SK-N-SH (cell line): ENCODE measurements around the gene UPP1. TPM values are rescaled to one million over a fixed set of nuclear protein-coding genes. Genes with fewer than 3 reads are reported as not detected.
A peak's percentile ranks its signal among the peaks of the same experiment; 100 is the strongest.

Experiments used
- CTCF ChIA-PET: fragments of 300-600, 350-600 bp; formaldehyde crosslinking; extraction: SDS; loops from one replicate; lab custom pipeline; 2021; lab: Yijun Ruan, JAX
- POLR2A ChIA-PET: fragments of 350-600 bp; sonication (Branson Sonifier 250); formaldehyde crosslinking; extraction: SDS; loops from one replicate; lab custom pipeline; 2020; ENCODE audit warnings: antibody characterized with exemption, inconsistent platforms; lab: Yijun Ruan, JAX
- DNase-seq: peaks from one replicate; pipeline ENCODE4 v3.0.0; 2012
- H2AFZ ChIP-seq: fragments of 200-600 bp; sonication (generic); 2 replicates; pipeline ENCODE4 v1.8.1; 2016; ENCODE audit warnings: antibody characterized with exemption, mild to moderate bottlenecking, low read depth
- H3F3A ChIP-seq: fragments of 200-600 bp; sonication (generic); replicated peaks from 2 replicates; pipeline ENCODE3; 2016; ENCODE audit warnings: antibody characterized with exemption, mild to moderate bottlenecking; ENCODE audit not compliant: insufficient read depth
- H3K27ac ChIP-seq, 2 experiments: fragments of 200-500 bp in 1 of 2; fragments of 200-600 bp in 1 of 2; sonication (Bioruptor generic) in 1 of 2; sonication (generic), shearing (Covaris generic) in 1 of 2; 2 replicates each; pipeline versions ENCODE4 v1.5.1 to v1.6.1; 2014 to 2016; ENCODE audit warnings: low read depth in 2 of 2, inconsistent platforms in 1 of 2, low read length in 1 of 2, mild to moderate bottlenecking in 1 of 2, mixed read lengths in 1 of 2
- H3K27me3 ChIP-seq: fragments of 200-600 bp; sonication (generic), shearing (Covaris generic); 2 replicates; pipeline ENCODE4 v1.6.1; 2016; ENCODE audit warnings: mixed run types; ENCODE audit not compliant: insufficient read depth
- H3K36me3 ChIP-seq, 2 experiments: fragments of 200-500 bp in 1 of 2; fragments of 200-600 bp in 1 of 2; sonication (Bioruptor generic) in 1 of 2; sonication (generic) in 1 of 2; replicated peaks in 1 of 2; 2 replicates each; pipeline versions ENCODE3 to v1.5.1; 2014 to 2016; ENCODE audit warnings: low read length in 1 of 2, mild to moderate bottlenecking in 1 of 2; ENCODE audit not compliant: insufficient read depth in 2 of 2, control insufficient read depth in 1 of 2
- H3K4me1 ChIP-seq, 2 experiments: fragments of 200-500 bp in 1 of 2; fragments of 200-600 bp in 1 of 2; sonication (Bioruptor generic) in 1 of 2; sonication (generic), shearing (Covaris generic) in 1 of 2; 2 replicates each; pipeline versions ENCODE4 v1.5.1 to v1.6.1; 2014 to 2016; ENCODE audit warnings: low read depth in 1 of 2, low read length in 1 of 2, mixed run types in 1 of 2; ENCODE audit not compliant: insufficient read depth in 2 of 2, control insufficient read depth in 1 of 2
- H3K4me2 ChIP-seq: fragments of 200-600 bp; sonication (generic), shearing (Covaris generic); 2 replicates; pipeline ENCODE4 v1.6.1; 2017; ENCODE audit warnings: mixed run types
- H3K4me3 ChIP-seq, 2 experiments: fragments of 200-500 bp in 1 of 2; fragments of 200-600 bp in 1 of 2; sonication (Bioruptor generic) in 1 of 2; sonication (generic), shearing (Covaris generic) in 1 of 2; 2 replicates each; pipeline versions ENCODE4 v1.5.1 to v1.8.1; 2014 to 2016; ENCODE audit warnings: low read depth in 2 of 2, inconsistent platforms in 1 of 2, low read length in 1 of 2, mild to moderate bottlenecking in 1 of 2, mixed read lengths in 1 of 2, moderate library complexity in 1 of 2
- H3K79me2 ChIP-seq: fragments of 200-600 bp; sonication (generic); 2 replicates; pipeline ENCODE4 v1.8.1; 2017; ENCODE audit warnings: mild to moderate bottlenecking; ENCODE audit not compliant: insufficient read depth
- H3K9ac ChIP-seq: fragments of 200-600 bp; sonication (generic); 2 replicates; pipeline ENCODE4 v1.6.1; 2017; ENCODE audit warnings: mixed run types
- H3K9me2 ChIP-seq: fragments of 200-600 bp; sonication (generic); 2 replicates; pipeline ENCODE4 v1.6.1; 2017; ENCODE audit warnings: mixed run types
- H3K9me3 ChIP-seq: fragments of 200-600 bp; sonication (generic); 2 replicates; pipeline ENCODE4 v1.6.1; 2017; ENCODE audit warnings: mixed run types, mild to moderate bottlenecking, moderate library complexity
- H4K20me1 ChIP-seq: fragments of 200-600 bp; sonication (generic); 2 replicates; pipeline ENCODE4 v1.6.1; 2017; ENCODE audit warnings: mild to moderate bottlenecking, mixed run types; ENCODE audit not compliant: insufficient read depth
- CHD2 ChIP-seq: fragments of 150-350 bp; IDR thresholded peaks from 2 replicates; pipeline ENCODE4 v1.6.1; 2018; ENCODE audit warnings: low read length; ENCODE audit not compliant: partially characterized antibody
- EP300 ChIP-seq, 2 experiments: IDR thresholded peaks; 2 replicates each; pipeline versions ENCODE4 v1.4.0 to v1.6.1; 2012; ENCODE audit warnings: borderline replicate concordance in 1 of 2, low read depth in 1 of 2, low read length in 1 of 2
- FOSL2 ChIP-seq: IDR thresholded peaks from 2 replicates; pipeline ENCODE4 v1.4.0; 2012; ENCODE audit warnings: low read depth, mild to moderate bottlenecking, moderate library complexity, borderline replicate concordance
- FOXJ3 ChIP-seq: sonication (generic); formaldehyde crosslinking; IDR thresholded peaks from 2 replicates; pipeline ENCODE4 v1.5.1; 2020; ENCODE audit warnings: mild to moderate bottlenecking, missing genetic modification reagents
- GATA2 ChIP-seq: sonication (generic); formaldehyde crosslinking; IDR thresholded peaks from 2 replicates; pipeline ENCODE4 v1.5.0; 2020; ENCODE audit warnings: mild to moderate bottlenecking, missing genetic modification reagents
- JUND ChIP-seq: IDR thresholded peaks from 2 replicates; pipeline ENCODE4 v1.4.0; 2012
- MXI1 ChIP-seq: IDR thresholded peaks from 2 replicates; pipeline ENCODE4 v1.6.1; 2012; ENCODE audit warnings: mild to moderate bottlenecking, low read depth, low read length, improper control_type of control experiment
- NFIC ChIP-seq: IDR thresholded peaks from 2 replicates; pipeline ENCODE4 v1.4.0; 2012; ENCODE audit warnings: borderline replicate concordance
- POLR2AphosphoS5 ChIP-seq: IDR thresholded peaks from 2 replicates; pipeline ENCODE4 v1.6.1; 2012; ENCODE audit warnings: low read depth, low read length
- RCOR1 ChIP-seq: fragments of 150-350 bp; IDR thresholded peaks from 2 replicates; pipeline ENCODE4 v1.6.1; 2017; ENCODE audit warnings: antibody characterized with exemption, low read length
- RFX5 ChIP-seq: IDR thresholded peaks from 2 replicates; pipeline ENCODE4 v1.6.1; 2012; ENCODE audit warnings: mild to moderate bottlenecking, improper control_type of control experiment, low read length
- RXRA ChIP-seq: IDR thresholded peaks from 2 replicates; pipeline ENCODE4 v1.4.0; 2012; ENCODE audit warnings: low read depth, mild to moderate bottlenecking, borderline replicate concordance
- SMC3 ChIP-seq: IDR thresholded peaks from 2 replicates; pipeline ENCODE4 v1.6.1; 2012; ENCODE audit warnings: low read depth, low read length, improper control_type of control experiment
- WGBS: methylation state at CpG from one replicate; pipeline ENCODE4 v1.1.6; 2017; ENCODE audit warnings: low lambda C conversion rate; 5-methylcytosine and 5-hydroxymethylcytosine counted together
- polyA plus RNA-seq, 3 experiments: library from polyadenylated mRNA; depleted of rRNA; stranded (reverse); fragments of >200 nt; gene quantifications; 2 replicates each; pipeline ENCODE4 v1.2.3, GENCODE V29; 2012
- TF ChIP-seq, protein P1 (sequence below): IDR thresholded peaks from 2 replicates; pipeline ENCODE4; 2012
- TF ChIP-seq, protein P2 (sequence below): IDR thresholded peaks from 2 replicates; pipeline ENCODE4 v1.4.0; 2012; ENCODE audit warnings: low read depth, borderline replicate concordance
- TF ChIP-seq, protein P3 (sequence below): fragments of 200-600 bp; sonication (generic); IDR thresholded peaks from 2 replicates; pipeline ENCODE4 v1.6.1; 2017; ENCODE audit warnings: antibody characterized with exemption, mild to moderate bottlenecking, moderate library complexity
- TF ChIP-seq, protein P4 (sequence below): IDR thresholded peaks from 2 replicates; pipeline ENCODE4 v1.4.0; 2012; ENCODE audit warnings: low read depth, borderline replicate concordance

The UPP1 gene
- polyA plus RNA-seq, 1 of the 3 experiments (the other 2 are of a cell fraction): 56.9 TPM

DNA sequence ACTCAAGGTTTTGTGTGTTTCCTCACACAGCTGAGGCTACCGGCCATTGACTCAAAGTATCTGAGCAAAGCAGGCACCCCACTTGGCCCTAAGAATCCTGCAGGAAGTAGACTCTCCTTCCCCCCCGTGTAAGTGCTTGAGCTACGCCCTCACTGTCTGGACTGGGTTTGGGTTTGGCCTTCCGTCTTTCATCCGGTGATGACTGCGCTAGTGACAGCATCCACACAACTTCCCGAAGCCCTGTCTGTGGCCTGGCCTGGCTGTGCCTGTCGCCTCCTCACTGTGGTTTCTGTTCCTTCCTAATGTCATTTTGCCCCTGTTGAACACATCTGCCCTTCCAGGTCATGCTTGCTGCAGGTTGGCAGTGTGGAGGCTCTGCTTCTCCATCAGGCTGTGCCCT is 39.2 kb upstream of the UPP1 start (continued):
- TF ChIP-seq, protein P1, sequence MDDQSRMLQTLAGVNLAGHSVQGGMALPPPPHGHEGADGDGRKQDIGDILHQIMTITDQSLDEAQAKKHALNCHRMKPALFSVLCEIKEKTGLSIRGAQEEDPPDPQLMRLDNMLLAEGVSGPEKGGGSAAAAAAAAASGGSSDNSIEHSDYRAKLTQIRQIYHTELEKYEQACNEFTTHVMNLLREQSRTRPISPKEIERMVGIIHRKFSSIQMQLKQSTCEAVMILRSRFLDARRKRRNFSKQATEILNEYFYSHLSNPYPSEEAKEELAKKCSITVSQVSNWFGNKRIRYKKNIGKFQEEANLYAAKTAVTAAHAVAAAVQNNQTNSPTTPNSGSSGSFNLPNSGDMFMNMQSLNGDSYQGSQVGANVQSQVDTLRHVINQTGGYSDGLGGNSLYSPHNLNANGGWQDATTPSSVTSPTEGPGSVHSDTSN: no peak
- no peak for TF ChIP-seq RXRA
- TF ChIP-seq POLR2AphosphoS5: no peak
- no peak for TF ChIP-seq SMC3
- no peak for TF ChIP-seq RCOR1
- TF ChIP-seq, all 33 proteins: peak for 0

DNA sequence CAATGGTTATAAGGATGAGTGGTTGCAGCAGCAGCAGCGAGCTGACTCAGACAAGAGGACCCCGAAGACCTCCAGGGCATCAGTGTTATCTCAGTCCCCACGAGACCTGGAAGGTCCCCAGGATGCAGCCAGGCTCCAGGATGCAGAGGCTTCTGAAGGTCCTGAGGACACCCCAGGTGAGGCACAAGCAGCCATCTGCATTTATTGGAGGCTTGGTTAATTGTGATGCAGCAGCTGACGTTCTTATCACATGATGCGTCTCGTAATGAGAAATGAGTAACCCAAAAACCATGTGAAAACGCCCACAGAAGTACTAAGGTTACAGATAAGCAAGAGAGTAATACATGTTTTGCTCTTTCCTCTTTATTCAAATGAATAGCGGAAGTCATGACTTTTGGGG is 36.3 kb upstream of the UPP1 start:
- POLR2A ChIA-PET: no interaction called here
- 0 out of 2 replicates have a peak overlapping the region, but pooled peaks have one; percentile 23 for H3K4me2 ChIP-seq

DNA sequence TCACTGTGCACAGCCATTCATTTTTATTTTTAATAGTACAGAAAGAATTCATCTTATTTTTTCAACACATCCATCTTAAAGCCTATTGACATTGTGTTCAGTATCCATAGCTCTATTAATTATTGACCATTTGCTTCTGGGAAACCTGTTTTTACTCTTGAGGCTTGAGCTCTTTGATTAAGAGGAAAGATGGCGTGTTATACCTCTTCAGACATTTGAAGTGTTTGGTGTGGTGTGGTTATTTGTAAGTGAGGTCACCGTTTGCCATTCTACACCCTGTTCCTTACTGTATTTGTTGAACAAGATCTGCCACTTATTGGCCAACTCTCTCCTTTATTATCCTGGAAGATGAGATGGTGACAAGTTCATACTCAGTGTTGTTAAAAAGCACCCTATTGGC is 35.3 kb upstream of the UPP1 start:
- Histone ChIP-seq H3K4me1 (no peaks in the 10 kb centered on the region), H3K36me3 (peaks cover 0 to 5% of the 10 kb centered on the region in 2 experiments), H3K9me3 (peaks cover 14% of the 10 kb centered on the region; the same call in 1 of the 2 replicates), H3K79me2 (no peaks in the 10 kb centered on the region), H3K27ac (no peak overlapping the region), H4K20me1 (no peaks in the 10 kb centered on the region), H3F3A (no peaks in the 10 kb centered on the region), H3K27me3 (no peaks in the 10 kb centered on the region), H3K9me2 (no peaks in the 10 kb centered on the region), H3K9ac (no peak overlapping the region), H2AFZ (no peak overlapping the region), H3K4me3 (no peak overlapping the region), H3K4me2 (no peak overlapping the region)
- CTCF ChIA-PET: interaction anchor here (1.4 to 2.0 kb wide), 2 partner anchors 57 to 85 kb away, joined by 3 to 6 read pairs; no protein-coding TSS in a partner anchor
- POLR2A ChIA-PET: no interaction called here
- WGBS: 66% methylated on average over 2 of the region's 2 CpGs
- no peak for DNase-seq
- no peak for TF ChIP-seq MXI1
- no peak for TF ChIP-seq FOSL2
- TF ChIP-seq RXRA: no peak
- TF ChIP-seq GATA2 (CRISPR knock-in tag): no peak
- TF ChIP-seq, protein P2, sequence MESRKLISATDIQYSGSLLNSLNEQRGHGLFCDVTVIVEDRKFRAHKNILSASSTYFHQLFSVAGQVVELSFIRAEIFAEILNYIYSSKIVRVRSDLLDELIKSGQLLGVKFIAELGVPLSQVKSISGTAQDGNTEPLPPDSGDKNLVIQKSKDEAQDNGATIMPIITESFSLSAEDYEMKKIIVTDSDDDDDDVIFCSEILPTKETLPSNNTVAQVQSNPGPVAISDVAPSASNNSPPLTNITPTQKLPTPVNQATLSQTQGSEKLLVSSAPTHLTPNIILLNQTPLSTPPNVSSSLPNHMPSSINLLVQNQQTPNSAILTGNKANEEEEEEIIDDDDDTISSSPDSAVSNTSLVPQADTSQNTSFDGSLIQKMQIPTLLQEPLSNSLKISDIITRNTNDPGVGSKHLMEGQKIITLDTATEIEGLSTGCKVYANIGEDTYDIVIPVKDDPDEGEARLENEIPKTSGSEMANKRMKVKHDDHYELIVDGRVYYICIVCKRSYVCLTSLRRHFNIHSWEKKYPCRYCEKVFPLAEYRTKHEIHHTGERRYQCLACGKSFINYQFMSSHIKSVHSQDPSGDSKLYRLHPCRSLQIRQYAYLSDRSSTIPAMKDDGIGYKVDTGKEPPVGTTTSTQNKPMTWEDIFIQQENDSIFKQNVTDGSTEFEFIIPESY: no peak
- no peak for TF ChIP-seq CHD2
- no peak for TF ChIP-seq RFX5
- TF ChIP-seq SMC3: no peak
- no peak for TF ChIP-seq FOXJ3
- TF ChIP-seq, protein P1: no peak
- no peak for TF ChIP-seq POLR2AphosphoS5

More for the DNA sequence above, 36.3 kb upstream of the UPP1 start:
- 29% methylated on average over 8 of the region's 8 CpGs for whole genome bisulfite sequencing
- CTCF ChIA-PET: interaction anchor here (0.7 to 2.0 kb wide), 5 partner anchors 8 to 107 kb away, joined by 3 to 6 read pairs (median 3); no protein-coding TSS in a partner anchor
- peak overlapping the region; percentile 60; the same call in 1 of the 2 replicates for H2AFZ ChIP-seq
- H3F3A ChIP-seq: no peaks in the 10 kb centered on the region
- no peaks in the 10 kb centered on the region for H4K20me1 ChIP-seq
- no peaks in the 10 kb centered on the region for H3K79me2 ChIP-seq
- peaks cover 7% of the 10 kb centered on the region; the same call in 1 of the 2 replicates for H3K9me3 ChIP-seq
- H3K4me3 ChIP-seq: no peak overlapping the region
- no peak for TF ChIP-seq FOXJ3
- TF ChIP-seq EP300 (IDR thresholded peaks at IDR 0.05; ENCODE audit: borderline replicate concordance in 1 of 2, low read depth in 1 of 2, low read length in 1 of 2): peak in 1 of 2 experiments; percentile 21; a peak in 1 of 4 replicates
- TF ChIP-seq NFIC: no peak
- TF ChIP-seq, protein P3, sequence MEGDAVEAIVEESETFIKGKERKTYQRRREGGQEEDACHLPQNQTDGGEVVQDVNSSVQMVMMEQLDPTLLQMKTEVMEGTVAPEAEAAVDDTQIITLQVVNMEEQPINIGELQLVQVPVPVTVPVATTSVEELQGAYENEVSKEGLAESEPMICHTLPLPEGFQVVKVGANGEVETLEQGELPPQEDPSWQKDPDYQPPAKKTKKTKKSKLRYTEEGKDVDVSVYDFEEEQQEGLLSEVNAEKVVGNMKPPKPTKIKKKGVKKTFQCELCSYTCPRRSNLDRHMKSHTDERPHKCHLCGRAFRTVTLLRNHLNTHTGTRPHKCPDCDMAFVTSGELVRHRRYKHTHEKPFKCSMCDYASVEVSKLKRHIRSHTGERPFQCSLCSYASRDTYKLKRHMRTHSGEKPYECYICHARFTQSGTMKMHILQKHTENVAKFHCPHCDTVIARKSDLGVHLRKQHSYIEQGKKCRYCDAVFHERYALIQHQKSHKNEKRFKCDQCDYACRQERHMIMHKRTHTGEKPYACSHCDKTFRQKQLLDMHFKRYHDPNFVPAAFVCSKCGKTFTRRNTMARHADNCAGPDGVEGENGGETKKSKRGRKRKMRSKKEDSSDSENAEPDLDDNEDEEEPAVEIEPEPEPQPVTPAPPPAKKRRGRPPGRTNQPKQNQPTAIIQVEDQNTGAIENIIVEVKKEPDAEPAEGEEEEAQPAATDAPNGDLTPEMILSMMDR: no peak
- TF ChIP-seq, protein P4, sequence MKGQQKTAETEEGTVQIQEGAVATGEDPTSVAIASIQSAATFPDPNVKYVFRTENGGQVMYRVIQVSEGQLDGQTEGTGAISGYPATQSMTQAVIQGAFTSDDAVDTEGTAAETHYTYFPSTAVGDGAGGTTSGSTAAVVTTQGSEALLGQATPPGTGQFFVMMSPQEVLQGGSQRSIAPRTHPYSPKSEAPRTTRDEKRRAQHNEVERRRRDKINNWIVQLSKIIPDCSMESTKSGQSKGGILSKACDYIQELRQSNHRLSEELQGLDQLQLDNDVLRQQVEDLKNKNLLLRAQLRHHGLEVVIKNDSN: peak; percentile 75; the same call in 1 of the 2 replicates
- peak; percentile 52 for TF ChIP-seq JUND
- peak; percentile 60 for TF ChIP-seq FOSL2
- H3K27me3 ChIP-seq: no peaks in the 10 kb centered on the region
- no peak overlapping the region for H3K27ac ChIP-seq
- H3K36me3 ChIP-seq: no peaks in the 10 kb centered on the region
- H3K9me2 ChIP-seq: no peaks in the 10 kb centered on the region
- DNase-seq: no peak
- H3K9ac ChIP-seq: no peak overlapping the region
- H3K4me1 ChIP-seq: no peaks in the 10 kb centered on the region
